ENCODE measurements around the gene C3orf52. TPM values are rescaled to one million over a fixed set of nuclear protein-coding genes. Genes with fewer than 3 reads are reported as not detected.

Gene C3orf52
- polyA plus RNA-seq, 12 donors, result 3.6 to 8.1 (median 4.2) TPM; not detected in 1

GRCh38 chr3:112084980-112085705 lies 1.0 kb upstream of the C3orf52 start:
- no peak for DNase-seq

GRCh38 chr3:112085735-112086075 lies 484 bp upstream of the C3orf52 start:
- DNase-seq, result no peak

- no peak for DNase-seq
Observed at GRCh38 chr3:112086875-112087524, 811 bp downstream of the C3orf52 start.

GRCh38 chr3:112087746-112088145 lies 1.6 kb downstream of the C3orf52 start:
- no peak for DNase-seq

- DNase-seq, result no peak
Observed at GRCh38 chr3:112088944-112089343, 2.8 kb downstream of the C3orf52 start.

- DNase-seq, result no peak
Observed at GRCh38 chr3:112089956-112090886, 4.0 kb downstream of the C3orf52 start.

- no peak for DNase-seq
Observed at GRCh38 chr3:112090887-112091586, 4.8 kb downstream of the C3orf52 start.

- DNase-seq, result no peak
Observed at GRCh38 chr3:112092496-112093179, 6.4 kb downstream of the C3orf52 start.

GRCh38 chr3:112093180-112093522 lies 7.0 kb downstream of the C3orf52 start:
- DNase-seq, result no peak

- no peak for DNase-seq
Observed at GRCh38 chr3:112095731-112096130, 9.5 kb downstream of the C3orf52 start.

- DNase-seq, result no peak
Observed at GRCh38 chr3:112096176-112096575, 10.0 kb downstream of the C3orf52 start.

GRCh38 chr3:112097378-112097777 lies 11.2 kb downstream of the C3orf52 start:
- DNase-seq, result no peak

GRCh38 chr3:112101916-112102315 lies 15.7 kb downstream of the C3orf52 start:
- DNase-seq, result no peak

- DNase-seq, result no peak
Observed at GRCh38 chr3:112104774-112105173, 18.6 kb downstream of the C3orf52 start.

GRCh38 chr3:112109322-112109721 lies 23.1 kb downstream of the C3orf52 start:
- DNase-seq, result no peak

- DNase-seq, result peak; percentile 57
Observed at GRCh38 chr3:112111785-112112402, 25.7 kb downstream of the C3orf52 start.

- DNase-seq, result no peak
Observed at GRCh38 chr3:112114576-112115160, 28.5 kb downstream of the C3orf52 start.

GRCh38 chr3:112115161-112115739 lies 29.1 kb downstream of the C3orf52 start:
- no peak for DNase-seq

GRCh38 chr3:112115806-112116383 lies 29.7 kb downstream of the C3orf52 start:
- no peak for DNase-seq

- DNase-seq, result no peak
Observed at GRCh38 chr3:112116748-112117186, 30.6 kb downstream of the C3orf52 start.
